LNCaP clone FGC (cell line): ENCODE measurements around the gene ZC3H18.

Source experiments
- DNase-seq: peaks from one replicate; pipeline ENCODE4 v3.0.0-alpha.2; 2011; ENCODE audit warnings: low read depth
- H3K4me3 ChIP-seq: 2 replicates; pipeline ENCODE4 v1.5.1; 2011; ENCODE audit warnings: mild to moderate bottlenecking, low read depth, low read length, control low read depth
- CTCF ChIP-seq: IDR thresholded peaks from 2 replicates; pipeline ENCODE4 v1.5.1; 2012; ENCODE audit warnings: mild to moderate bottlenecking; ENCODE audit not compliant: control insufficient read depth, insufficient read depth; ENCODE audit errors: extremely low read depth

ZC3H18 gene

GRCh38 chr16:88525663-88525990 lies 44.6 kb upstream of the ZC3H18 start:
- no peak for TF ChIP-seq CTCF
- DNase-seq: no peak
- H3K4me3 ChIP-seq: no peak overlapping the region

- H3K4me3 ChIP-seq: no peak overlapping the region
- no peak for DNase-seq
- no peak for TF ChIP-seq CTCF
Measured at GRCh38 chr16:88526008-88526905, 43.9 kb upstream of the ZC3H18 start.

GRCh38 chr16:88526906-88527185 lies 43.4 kb upstream of the ZC3H18 start:
- DNase-seq: no peak
- TF ChIP-seq CTCF: no peak
- H3K4me3 ChIP-seq: no peak overlapping the region

GRCh38 chr16:88527186-88527936 lies 42.8 kb upstream of the ZC3H18 start:
- no peak for DNase-seq
- TF ChIP-seq CTCF: peak; percentile 71
- no peak overlapping the region for H3K4me3 ChIP-seq

- TF ChIP-seq CTCF: no peak
- no peak for DNase-seq
- no peak overlapping the region for H3K4me3 ChIP-seq
Measured at GRCh38 chr16:88527937-88528743, 42.1 kb upstream of the ZC3H18 start.

GRCh38 chr16:88528902-88529318 lies 41.3 kb upstream of the ZC3H18 start:
- no peak for DNase-seq
- TF ChIP-seq CTCF: no peak

More at GRCh38 chr16:88528902-88529318, 41.3 kb upstream of the ZC3H18 start:
- no peak overlapping the region for H3K4me3 ChIP-seq
